Calu3 (cell line): Measurements from ENCODE around the gene ANAPC15. TPM values are rescaled to one million over a fixed set of nuclear protein-coding genes. Genes with fewer than 3 reads are reported as not detected.
"Not testable (repeated sequence)": the region's sequence is repeated elsewhere in the genome, so short reads cannot be mapped to it uniquely, and the experiment has no call there.

Experiments
- BruUV-seq: library from RNA; stranded (reverse); fragments of 400-500 nt; replicated peaks from 2 replicates; lab custom pipeline; 2021; lab: Mats Ljungman, UMichigan
- CTCF ChIA-PET: fragments of 300-600 bp; sonication (Branson Sonifier 250); formaldehyde crosslinking; loops from one replicate; lab custom pipeline; 2022; ENCODE audit warnings: antibody characterized with exemption; lab: Charles Lee
- DNase-seq: peaks from one replicate; pipeline ENCODE4 v3.0.0; 2022
- H3K27ac Mint-ChIP-seq: one replicate; pipeline ENCODE4 v1.8.0; 2022; ENCODE audit warnings: mixed read lengths; ENCODE audit not compliant: unreplicated experiment
- H3K27me3 Mint-ChIP-seq: one replicate; pipeline ENCODE4 v1.8.0; 2022; ENCODE audit warnings: mixed read lengths; ENCODE audit not compliant: unreplicated experiment
- H3K36me3 Mint-ChIP-seq: one replicate; pipeline ENCODE4 v1.8.0; 2022; ENCODE audit warnings: mild to moderate bottlenecking, moderate library complexity, mixed read lengths; ENCODE audit not compliant: insufficient read depth, unreplicated experiment
- H3K4me1 Mint-ChIP-seq: one replicate; pipeline ENCODE4 v1.8.0; 2022; ENCODE audit warnings: mild to moderate bottlenecking, low read depth, mixed read lengths; ENCODE audit not compliant: unreplicated experiment
- H3K4me3 Mint-ChIP-seq: one replicate; pipeline ENCODE4 v1.8.0; 2022; ENCODE audit warnings: mild to moderate bottlenecking, low read depth, moderate library complexity, mixed read lengths; ENCODE audit not compliant: unreplicated experiment
- H3K9me3 Mint-ChIP-seq: one replicate; pipeline ENCODE4 v1.8.0; 2022; ENCODE audit warnings: low read depth, mixed read lengths; ENCODE audit not compliant: unreplicated experiment
- CTCF ChIP-seq: fragments of 200-600 bp; IDR thresholded peaks from one replicate; pipeline ENCODE4 v1.8.0; 2022; ENCODE audit warnings: antibody characterized with exemption; ENCODE audit not compliant: unreplicated experiment
- intact Hi-C: fragments of 100-400 bp; cut with micrococcal nuclease; formaldehyde crosslinking; loops from one replicate; pipeline ENCODE4 v1.10.0; 2022; ENCODE audit not compliant: unreplicated experiment
- total RNA-seq: library from RNA; stranded (reverse); gene quantifications from 2 replicates; pipeline ENCODE4 v1.2.3, GENCODE V29; 2022

Gene ANAPC15
- total RNA-seq, 1 experiment from 2014 or later, result 29.4 TPM

DNA sequence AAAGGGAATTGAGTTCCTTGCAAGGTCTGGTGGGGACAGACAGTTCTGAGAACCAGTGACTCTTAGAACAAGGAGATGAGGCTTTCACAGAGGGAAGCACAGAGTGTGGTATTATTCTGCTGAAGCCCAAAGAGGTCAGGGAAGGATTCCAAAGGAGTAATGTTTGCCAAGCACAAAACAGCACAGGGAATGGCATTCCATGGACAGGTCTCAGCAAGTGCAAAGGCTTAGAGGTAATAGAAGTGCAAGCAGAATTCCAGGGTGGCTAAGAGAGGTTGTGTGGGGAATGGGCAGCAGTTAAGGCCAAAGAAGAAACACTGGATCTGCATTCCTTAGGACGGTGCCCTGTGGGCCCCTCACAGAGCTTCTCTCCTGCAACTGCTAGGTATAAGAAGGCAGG lies 29.6 kb upstream of the ANAPC15 start:
- CTCF ChIA-PET, result interaction anchor here (1.1 kb wide), 1 partner anchor 39 kb away, joined by 3 read pairs; no protein-coding TSS in a partner anchor
- intact Hi-C loops, H3K27ac Mint-ChIP-seq, H3K36me3 Mint-ChIP-seq, H3K4me3 Mint-ChIP-seq, DNase-seq, H3K9me3 Mint-ChIP-seq, BruUV-seq: not testable (repeated sequence)
- Mint-ChIP-seq H3K27me3 (peaks cover 16% of the 10 kb centered on the region), H3K4me1 (peaks cover 14% of the 10 kb centered on the region)

GRCh38 chr11:72141066-72141465 lies 28.6 kb upstream of the ANAPC15 start:
- H3K9me3 Mint-ChIP-seq, result peaks cover 2% of the 10 kb centered on the region
- CTCF ChIA-PET, result interaction anchor here (0.6 to 0.7 kb wide), 2 partner anchors 15 to 118 kb away, joined by 3 read pairs; no protein-coding TSS in a partner anchor
- H3K36me3 Mint-ChIP-seq, result no peaks in the 10 kb centered on the region
- no peak overlapping the region for H3K27ac Mint-ChIP-seq
- H3K4me3 Mint-ChIP-seq, result no peak overlapping the region
- no TSS peak for BruUV-seq
- H3K27me3 Mint-ChIP-seq, result peaks cover 16% of the 10 kb centered on the region
- TF ChIP-seq CTCF, result no peak
- intact Hi-C loops, result no loop called here
- H3K4me1 Mint-ChIP-seq, result peaks cover 14% of the 10 kb centered on the region
- DNase-seq, result no peak

- CTCF ChIA-PET, result no interaction called here
- no TSS peak for BruUV-seq
- intact Hi-C loops, result no loop called here
- DNase-seq, result no peak
- Mint-ChIP-seq H3K4me1 (peaks cover 14% of the 10 kb centered on the region), H3K9me3 (peaks cover 2% of the 10 kb centered on the region), H3K36me3 (no peaks in the 10 kb centered on the region), H3K4me3 (no peak overlapping the region), H3K27me3 (peaks cover 16% of the 10 kb centered on the region), H3K27ac (no peak overlapping the region)
- TF ChIP-seq CTCF, result no peak
Observed at GRCh38 chr11:72140661-72141060, 28.2 kb upstream of the ANAPC15 start.

GRCh38 chr11:72139500-72139899 lies 27.0 kb upstream of the ANAPC15 start:
- Mint-ChIP-seq H3K9me3 (peaks cover 2% of the 10 kb centered on the region), H3K27me3 (peaks cover 16% of the 10 kb centered on the region), H3K27ac (no peak overlapping the region), H3K4me3 (no peak overlapping the region), H3K36me3 (no peaks in the 10 kb centered on the region), H3K4me1 (peaks cover 14% of the 10 kb centered on the region)
- no peak for TF ChIP-seq CTCF
- BruUV-seq, result no TSS peak
- no peak for DNase-seq
- intact Hi-C loops, result no loop called here
- CTCF ChIA-PET, result no interaction called here

- CTCF ChIA-PET, result no interaction called here
- TF ChIP-seq CTCF, result no peak
- Mint-ChIP-seq H3K27ac (no peak overlapping the region), H3K36me3 (no peaks in the 10 kb centered on the region), H3K4me3 (no peak overlapping the region), H3K27me3 (peaks cover 19% of the 10 kb centered on the region), H3K4me1 (peaks cover 14% of the 10 kb centered on the region), H3K9me3 (peaks cover 2% of the 10 kb centered on the region)
- BruUV-seq, result no TSS peak
- intact Hi-C loops, result no loop called here
- no peak for DNase-seq
Observed at GRCh38 chr11:72138821-72139390, 26.4 kb upstream of the ANAPC15 start.
